HG03039 (cell line): ENCODE results near the gene MKRN2.

ENCODE experiments used
- ATAC-seq: cut with Tn5 transposase; IDR thresholded peaks from one replicate; pipeline ENCODE4 v1.9.1; 2021; ENCODE audit warnings: mild to moderate bottlenecking, moderate library complexity; ENCODE audit not compliant: unreplicated experiment

Gene MKRN2

DNA sequence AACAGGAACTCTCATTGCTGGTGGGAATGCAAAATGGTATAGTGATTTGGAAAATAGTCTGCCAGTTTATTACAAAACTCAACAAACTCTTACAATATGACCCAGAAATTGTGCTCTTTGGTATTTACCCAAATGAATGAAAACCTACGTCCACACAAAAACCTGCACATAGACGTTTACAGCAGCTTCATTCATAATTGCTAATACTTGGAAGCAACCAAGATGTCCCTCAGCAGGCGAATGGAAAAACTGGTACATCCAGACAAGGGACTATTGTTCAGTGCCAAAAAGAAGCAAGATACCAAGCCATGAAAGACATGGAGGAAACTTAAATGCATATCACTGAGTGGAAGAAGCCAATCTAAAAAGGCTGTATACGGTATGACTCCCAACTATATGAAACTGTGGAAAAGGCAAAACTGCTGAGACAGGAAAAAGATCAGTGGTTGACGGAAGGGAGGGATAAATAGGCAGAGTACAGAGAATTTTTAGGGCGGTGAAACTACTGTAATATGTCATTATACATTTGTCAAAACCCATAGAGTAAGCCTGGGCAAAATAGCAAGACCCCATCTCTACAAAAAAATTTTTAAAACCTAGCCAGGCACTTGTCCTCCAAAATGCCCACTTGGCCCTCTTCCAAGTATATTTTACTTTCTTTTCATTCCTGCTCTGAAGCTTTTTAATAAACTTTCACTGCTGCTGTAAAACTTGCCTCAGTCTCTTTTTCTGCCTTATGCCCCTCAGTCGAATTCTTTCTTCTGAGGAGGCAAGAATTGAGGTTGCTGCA is 6.7 kb upstream of the MKRN2 start:
- no peak for ATAC-seq

DNA sequence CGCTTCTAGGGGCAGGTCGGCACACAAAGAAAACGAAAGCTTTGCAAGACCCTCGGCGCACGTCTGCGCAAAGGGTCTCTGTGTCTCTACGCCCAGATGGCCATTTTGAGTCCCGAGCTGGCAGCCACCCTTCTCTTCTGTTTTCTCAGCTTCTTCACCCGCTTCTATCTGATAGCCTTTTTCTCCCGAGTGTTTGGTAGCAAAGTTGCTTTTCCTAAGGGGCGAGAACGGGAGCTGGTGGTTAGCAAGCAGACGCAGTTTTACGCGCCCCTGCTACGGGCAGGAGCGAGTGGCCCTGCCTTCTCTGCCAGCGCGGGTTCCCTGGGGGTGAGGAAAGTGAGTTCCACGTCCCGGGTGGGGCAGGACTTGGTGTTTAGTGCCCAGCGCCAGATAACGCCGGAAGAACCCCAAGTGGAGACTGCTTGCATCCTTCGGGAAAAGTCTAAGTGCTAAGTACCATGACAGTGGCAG is 2.9 kb upstream of the MKRN2 start:
- no peak for ATAC-seq

- ATAC-seq: no peak
Observed at GRCh38 chr3:12556314-12556689, 585 bp upstream of the MKRN2 start.

- ATAC-seq: no peak
Observed at GRCh38 chr3:12557473-12558100, 700 bp downstream of the MKRN2 start.

DNA sequence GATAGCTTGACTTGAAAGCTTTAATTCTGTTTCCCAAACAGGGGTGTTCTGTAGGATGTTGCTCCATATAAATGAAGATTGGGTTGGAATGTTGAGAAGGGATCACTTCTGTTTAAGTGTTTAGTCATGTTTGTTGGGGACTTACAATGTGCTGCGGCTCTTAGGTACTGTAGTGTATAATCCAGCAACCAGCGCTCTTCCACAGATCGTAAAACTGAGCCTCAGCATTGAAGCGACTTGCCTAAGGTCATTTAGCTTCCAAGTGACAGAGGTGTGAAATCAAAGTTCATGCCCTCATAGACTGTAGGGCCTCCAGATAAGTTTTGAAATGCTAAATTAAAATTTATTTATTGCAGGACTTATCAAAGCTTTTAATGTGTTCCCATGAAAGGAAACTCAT is 1.8 kb downstream of the MKRN2 start:
- no peak for ATAC-seq

- ATAC-seq: no peak
Observed at GRCh38 chr3:12559520-12559919, 2.6 kb downstream of the MKRN2 start.

GRCh38 chr3:12560505-12561190 is 3.8 kb downstream of the MKRN2 start:
- no peak for ATAC-seq

DNA sequence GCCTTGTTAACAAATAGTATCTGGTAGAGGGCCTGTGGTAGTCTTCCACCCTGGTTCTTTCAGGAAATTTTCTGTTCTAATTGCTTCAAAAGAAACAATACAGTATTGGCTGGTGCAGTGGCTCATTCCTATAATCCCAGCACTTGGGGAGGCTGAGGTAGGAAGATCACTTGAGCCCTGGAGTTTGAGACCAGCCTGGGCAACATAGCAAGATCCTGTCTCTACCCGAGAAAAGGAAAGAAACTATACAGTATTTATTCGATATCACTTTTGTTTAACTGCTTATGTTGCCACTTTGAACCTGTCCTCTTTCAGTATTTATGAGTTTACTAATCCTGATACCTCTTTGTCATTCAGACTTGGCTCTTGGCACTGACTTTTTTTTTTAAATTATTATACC is 4.5 kb downstream of the MKRN2 start:
- ATAC-seq: no peak

DNA sequence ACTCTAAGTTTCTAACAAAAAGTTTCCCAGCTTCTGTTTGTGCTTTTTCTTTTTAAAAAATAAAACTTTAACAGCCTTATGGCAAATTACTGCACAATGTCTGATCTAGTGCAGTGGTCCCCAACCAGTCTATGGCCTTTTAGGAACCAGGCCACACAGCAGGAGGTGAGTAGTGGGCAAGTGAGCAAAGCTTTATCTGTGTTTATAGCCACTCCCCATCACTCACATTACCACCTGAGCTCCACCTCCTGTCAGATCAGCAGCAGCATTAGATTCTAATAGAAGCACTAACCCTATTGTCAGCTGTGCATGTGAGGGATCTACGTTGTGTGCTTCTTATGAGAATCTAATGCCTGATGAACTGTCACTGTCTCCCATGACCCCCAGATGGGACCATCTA is 5.6 kb downstream of the MKRN2 start:
- ATAC-seq: no peak

DNA sequence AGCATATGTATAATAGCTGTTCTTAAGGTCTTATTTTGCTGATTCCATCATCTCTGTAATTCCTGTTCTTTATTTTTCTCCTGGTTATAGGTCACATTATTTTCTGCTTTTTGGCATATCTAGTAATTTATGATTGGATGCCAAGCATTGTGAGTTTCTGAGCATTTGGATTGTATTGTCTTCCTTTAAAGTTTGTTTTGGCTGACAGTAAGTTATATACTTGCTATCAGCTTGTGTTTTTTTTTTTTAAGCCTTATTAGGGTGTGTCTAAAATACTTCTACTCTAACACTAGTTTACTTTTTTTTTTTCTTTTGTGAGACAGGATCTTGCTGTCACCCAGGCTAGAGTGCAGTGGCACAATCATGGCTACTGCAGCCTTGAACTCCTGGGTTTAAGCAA is 10.1 kb downstream of the MKRN2 start:
- no peak for ATAC-seq

- no peak for ATAC-seq
Observed at GRCh38 chr3:12568747-12569146, 11.9 kb downstream of the MKRN2 start.

DNA sequence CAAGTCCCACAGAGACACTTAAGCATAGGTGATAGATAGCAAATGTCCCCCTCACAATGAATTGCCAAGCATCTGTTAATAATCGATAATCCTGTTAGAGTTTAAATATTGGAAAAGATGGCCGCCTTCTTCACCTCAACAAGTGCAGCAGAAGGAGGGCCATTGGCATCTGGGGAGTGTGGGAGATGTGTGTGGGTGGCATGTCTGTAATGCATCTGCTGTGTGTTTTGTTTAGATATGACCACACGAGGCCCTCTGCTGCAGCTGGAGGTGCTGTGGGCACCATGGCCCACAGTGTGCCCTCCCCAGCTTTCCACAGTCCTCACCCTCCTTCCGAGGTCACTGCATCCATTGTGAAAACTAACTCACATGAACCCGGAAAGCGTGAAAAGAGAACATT is 12.9 kb downstream of the MKRN2 start:
- ATAC-seq: no peak

GRCh38 chr3:12571986-12572385 is 15.1 kb downstream of the MKRN2 start:
- ATAC-seq: no peak

GRCh38 chr3:12574131-12574530 is 17.2 kb downstream of the MKRN2 start:
- no peak for ATAC-seq

DNA sequence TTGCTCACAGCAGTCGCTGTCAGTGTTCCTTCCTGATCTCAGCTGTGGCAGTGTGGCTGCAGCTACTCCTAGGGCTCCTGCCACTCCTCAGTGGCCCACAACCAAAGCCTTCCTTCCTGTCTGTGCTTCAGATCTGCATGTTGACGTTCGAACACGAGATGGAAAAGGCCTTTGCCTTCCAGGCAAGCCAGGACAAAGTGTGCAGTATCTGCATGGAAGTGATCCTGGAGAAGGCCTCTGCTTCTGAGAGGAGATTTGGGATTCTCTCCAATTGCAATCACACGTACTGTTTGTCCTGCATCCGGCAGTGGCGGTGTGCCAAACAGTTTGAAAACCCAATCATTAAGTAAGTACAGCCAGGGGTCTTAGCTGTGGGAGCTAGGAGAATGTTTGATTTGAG is 17.8 kb downstream of the MKRN2 start:
- ATAC-seq: no peak

DNA sequence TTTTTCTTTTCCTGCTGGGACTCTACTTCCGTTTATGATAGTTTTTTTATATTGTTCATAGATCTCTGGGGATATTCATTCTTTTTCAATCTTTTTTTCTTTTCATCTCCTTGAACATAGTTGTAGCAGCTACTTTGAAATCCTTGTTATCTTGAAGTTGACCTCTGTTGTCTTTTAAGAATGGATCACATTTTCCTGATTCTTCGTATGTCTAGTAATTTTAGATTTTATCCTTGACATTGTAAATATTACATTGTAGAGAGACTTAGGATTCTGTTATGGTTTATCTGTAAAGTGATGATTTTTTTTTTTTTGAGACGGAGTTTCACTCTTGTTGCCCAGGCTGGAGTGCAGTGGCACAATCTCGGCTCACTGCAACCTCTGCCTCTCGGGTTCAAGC is 20.5 kb downstream of the MKRN2 start:
- ATAC-seq: no peak

DNA sequence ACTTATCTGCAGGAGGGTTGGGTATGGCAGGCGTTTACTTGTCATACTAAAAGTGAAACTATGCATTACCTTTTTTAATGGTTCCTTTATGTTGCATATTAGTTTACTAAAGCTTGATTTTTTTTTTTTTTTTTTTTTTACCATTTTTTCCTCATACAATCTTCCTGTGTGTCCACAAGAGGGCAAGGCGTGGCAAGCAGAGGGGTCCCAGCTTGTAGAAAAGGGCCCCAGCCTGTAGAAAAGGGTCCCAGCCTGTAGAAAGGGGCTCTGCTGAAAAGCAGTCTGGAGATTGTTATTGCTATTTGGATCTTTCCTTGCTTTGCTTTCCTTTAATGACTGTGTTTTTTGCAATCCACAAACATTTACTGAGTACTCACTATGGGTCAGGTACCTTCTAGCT is 21.9 kb downstream of the MKRN2 start:
- ATAC-seq: no peak

- no peak for ATAC-seq
Observed at GRCh38 chr3:12579456-12579855, 22.6 kb downstream of the MKRN2 start.

- ATAC-seq: no peak
Observed at GRCh38 chr3:12579905-12580304, 23.0 kb downstream of the MKRN2 start.

DNA sequence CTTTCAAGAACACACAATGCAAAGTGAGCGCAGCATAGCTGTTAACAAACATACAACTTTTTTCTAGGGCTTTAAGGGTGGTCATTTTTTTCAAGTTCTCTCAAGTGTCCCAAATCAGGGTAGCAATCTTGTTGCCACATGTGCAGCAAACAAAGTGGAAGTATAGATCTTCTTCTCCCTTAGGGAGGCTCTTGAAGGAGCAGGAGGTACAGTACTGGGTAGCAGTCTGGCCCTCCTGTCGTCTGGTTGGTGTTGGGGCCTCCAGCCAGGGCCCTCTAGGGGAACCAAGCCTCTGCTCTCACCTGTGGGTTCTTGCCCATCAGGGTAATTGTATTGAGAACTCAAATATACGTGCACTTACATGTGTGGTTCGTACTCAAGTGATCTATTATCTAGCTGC is 25.8 kb downstream of the MKRN2 start:
- ATAC-seq: no peak

DNA sequence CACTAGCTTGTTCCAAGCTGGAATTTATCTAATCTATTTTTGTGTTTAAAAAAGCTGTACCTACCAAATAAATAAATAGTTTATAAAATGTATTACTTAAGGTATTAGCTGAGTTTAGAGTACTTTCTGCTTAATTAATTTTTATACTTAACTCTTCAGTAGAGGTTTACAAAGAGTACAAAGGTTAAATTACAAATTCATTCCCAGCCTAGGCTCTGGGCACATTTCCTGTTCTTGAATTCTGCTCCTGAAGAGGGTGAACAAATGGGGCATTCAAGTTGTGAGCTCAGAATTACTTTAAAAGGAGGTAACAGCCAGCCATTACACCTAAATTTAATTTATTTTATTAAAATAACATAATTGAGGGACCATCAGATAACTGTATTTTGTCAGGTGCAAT is 26.4 kb downstream of the MKRN2 start:
- ATAC-seq: no peak

GRCh38 chr3:12584083-12584482 is 27.2 kb downstream of the MKRN2 start:
- no peak for ATAC-seq
